ACHN (cell line): ENCODE results near the gene NNAT.

Source experiments
- DNase-seq: peaks from one replicate; pipeline ENCODE4 v3.0.0-alpha.2; 2015
- in situ Hi-C: cut with HindIII; loops from 2 replicates; pipeline ENCODE4 v1.10.0; 2017; ENCODE audit warnings: low sequenced_read_pairs, low pct_ligation_motif_present, low pct_unique_long_range_greater_than_20kb

Gene NNAT

DNA sequence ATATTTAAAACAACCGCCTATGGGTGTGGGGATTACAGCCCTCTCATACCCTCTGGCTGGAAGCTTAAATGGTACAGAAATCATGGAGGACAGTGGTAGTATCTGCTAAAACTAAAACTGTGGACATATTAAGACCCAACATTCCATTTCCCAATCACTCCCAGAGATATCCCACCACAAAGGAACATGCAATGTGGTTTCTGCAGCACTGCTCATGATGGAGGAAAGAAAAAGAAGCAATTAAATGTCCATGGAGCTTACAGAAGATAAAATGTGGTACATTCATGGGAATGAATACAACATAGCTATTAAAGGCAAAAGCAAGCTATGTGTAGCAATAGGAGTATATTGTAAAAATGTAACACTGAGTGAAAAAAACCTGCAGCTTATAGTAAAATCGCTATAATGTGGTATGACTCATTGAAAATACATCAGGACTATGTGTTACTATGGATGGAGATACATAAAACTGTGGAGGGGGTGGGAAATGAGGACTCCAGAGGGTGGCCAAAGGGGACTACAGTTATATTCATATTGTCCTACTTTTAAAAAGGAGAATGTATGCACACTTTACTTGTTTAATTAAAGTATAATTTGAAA, 22.9 kb upstream of the NNAT start:
- in situ Hi-C loops = no loop called here
- no peak for DNase-seq

DNA sequence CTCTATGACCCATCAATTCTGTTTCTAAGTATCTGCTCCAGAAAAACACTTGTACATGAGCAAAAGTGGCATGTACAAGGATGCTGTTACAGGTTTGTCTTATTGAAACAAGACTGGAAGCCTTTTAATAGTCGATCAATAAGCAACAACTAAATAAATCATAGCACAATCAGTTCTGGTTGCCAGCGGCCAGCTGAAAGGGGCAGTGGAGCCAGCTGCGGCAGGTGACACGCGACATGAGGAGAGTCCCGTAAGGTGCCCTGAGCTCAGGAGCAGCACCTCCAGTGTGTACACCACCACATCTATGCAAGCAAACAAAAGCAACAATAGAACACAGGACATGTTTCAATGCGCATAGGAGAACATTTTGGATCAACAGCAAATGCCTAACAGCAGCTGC, 20.7 kb upstream of the NNAT start:
- in situ Hi-C loops = no loop called here
- DNase-seq = no peak

- no peak for DNase-seq
- in situ Hi-C loops = no loop called here
Measured at GRCh38 chr20:37501940-37502339, 19.1 kb upstream of the NNAT start.

DNA sequence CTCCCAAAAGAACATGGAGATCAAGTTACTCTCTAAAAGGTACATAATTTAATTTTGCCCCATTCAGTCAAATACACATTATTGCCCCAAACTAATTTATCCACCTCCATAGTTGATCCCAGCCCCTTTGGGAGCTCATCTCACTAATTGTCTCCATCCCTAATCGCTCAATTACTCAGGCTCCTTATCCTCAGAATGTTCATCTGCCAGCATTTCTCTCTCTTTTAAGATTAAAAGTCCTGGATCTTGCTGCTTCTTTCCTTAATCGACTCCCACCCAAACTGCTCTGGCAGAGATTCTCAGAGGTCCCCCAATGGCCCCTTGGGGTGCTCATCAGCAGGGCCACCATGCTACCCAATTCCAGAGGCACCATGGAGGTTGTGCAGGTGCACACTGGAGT, 18.4 kb upstream of the NNAT start:
- no peak for DNase-seq
- in situ Hi-C loops = no loop called here

DNA sequence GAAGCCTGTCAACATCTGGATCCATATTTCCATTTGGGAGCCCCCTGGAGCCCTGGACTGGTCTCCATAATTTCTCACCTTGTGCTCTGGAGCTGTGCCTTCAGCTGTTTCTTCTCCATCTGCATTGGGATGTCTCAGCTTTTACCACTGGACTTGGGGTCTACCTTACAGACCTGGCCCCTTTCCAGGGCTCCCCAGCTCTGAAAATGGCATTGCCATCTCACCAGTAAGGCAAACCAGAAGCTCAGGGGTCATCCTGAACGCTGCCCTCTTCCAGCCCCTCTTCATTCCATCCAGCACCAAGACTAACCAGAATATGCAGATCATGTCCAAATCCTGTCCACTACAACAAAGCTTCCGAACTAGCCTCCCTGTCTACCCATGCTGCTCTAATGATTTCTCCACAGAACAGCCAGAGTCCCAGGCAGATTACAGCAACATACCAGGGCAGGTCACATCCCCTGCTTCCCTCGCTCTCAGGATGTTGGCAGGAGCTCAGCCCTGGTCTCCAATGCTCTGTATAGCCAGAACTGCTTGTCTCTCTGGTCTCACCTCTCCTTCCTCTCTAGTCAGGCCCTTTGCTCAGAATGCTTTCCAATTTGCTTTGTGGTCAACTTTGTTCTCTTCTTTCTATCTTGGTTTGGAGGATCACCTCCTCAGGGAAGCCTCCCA, 17.7 kb upstream of the NNAT start:
- DNase-seq = no peak
- in situ Hi-C loops = no loop called here

DNA sequence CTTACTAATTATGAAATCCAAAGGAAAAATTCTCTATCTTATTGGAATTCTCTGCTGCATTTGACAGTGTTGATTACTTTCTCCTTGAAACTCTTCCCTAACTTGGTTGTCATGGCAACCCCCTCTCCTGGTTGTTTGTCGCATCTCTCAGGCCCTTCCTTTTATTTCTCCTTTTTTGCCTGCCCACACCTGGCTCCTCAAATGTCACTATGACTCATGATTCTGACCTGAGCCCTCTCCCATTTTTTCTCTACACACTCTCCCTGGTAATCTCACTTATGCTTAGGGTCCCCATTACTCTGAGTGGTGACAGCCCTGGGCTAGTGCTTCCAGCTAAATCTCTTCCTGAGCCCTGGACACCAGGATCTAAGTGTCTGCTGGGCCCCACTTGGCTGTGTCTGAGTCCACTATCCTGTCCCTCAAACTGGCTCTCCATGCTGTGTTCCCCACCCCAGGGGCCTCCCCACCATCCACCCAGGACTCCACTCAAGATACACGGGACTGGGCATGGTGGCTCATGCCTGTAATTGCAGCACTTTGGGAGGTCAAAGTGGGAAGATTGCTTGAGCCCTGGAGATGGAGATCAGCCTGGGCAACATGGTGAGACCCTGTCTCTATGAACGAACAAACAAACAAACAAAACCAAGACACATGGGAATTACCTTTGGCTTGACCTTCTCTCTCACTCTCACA, 16.5 kb upstream of the NNAT start:
- DNase-seq = no peak
- in situ Hi-C loops = no loop called here

DNA sequence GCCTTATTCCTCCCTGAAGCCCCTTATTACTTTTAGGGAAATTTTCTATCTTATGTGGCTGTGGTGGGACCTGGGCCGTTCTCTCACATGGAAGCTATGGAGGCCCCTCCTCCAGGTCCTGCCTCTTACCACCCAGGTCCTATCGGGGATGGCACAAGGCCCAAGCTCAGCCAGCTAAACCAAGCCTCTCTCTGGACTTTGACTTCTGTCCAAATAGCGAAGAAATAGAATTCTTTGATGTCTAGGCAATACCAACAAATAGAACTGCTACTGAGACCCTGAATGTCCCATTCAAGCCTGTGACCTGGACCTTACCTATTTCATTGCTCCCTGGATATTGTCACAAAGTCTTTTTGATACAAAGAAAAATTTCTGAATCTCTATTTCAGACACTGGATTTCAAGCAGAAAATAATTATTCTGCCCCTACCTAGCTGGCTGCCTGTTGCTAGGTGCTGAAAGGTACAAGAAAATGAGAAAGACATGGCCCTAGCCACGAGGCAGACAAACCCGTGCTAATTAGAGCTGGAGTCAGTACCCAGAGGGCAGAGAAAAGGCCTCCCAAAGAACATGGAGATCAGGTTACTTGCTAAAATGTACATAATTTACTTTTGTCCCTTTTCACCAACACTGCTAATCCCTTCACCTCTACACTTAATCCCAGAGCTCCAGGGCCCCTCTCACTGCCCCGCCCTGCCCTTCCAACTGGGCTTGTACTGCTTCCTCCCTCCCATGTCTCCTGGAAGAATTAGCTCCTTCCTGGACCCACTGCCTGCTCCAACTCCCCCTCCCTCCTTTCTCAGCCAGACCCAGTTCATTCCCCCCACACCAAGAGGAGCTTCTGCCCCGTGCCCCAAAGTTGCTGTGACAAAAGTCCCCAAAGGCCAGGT, 15.5 kb upstream of the NNAT start:
- DNase-seq = no peak

DNA sequence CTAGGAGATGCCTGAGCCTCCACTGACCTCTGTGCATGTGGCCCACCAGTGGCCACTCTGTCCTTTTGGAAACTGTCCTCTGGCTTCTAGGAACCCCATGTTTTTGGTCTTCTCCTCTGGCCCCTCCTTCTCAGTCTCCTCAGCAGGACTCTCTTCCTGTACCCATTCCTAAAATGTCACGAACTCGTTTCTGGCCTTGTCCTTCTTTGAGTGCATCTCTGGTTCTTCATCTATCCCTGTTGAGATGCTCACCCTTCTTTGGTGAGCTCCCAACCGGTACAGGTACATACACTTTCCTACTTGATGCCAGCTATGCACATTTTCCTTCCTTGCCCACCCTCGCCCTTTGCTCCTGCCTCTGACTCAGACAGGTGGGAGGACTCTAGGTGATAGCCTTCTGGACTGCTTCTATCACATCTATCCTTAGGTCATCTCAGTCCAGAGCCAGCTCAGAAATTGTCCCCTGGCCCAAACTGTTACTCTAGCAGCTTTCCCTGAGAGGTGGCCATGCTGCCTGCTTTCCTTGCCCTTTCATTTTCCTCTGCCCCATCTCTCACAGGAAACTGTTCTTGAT, 14.8 kb upstream of the NNAT start:
- no peak for DNase-seq
- in situ Hi-C loops = no loop called here

More for the DNA sequence above, 15.5 kb upstream of the NNAT start:
- in situ Hi-C loops = no loop called here

DNA sequence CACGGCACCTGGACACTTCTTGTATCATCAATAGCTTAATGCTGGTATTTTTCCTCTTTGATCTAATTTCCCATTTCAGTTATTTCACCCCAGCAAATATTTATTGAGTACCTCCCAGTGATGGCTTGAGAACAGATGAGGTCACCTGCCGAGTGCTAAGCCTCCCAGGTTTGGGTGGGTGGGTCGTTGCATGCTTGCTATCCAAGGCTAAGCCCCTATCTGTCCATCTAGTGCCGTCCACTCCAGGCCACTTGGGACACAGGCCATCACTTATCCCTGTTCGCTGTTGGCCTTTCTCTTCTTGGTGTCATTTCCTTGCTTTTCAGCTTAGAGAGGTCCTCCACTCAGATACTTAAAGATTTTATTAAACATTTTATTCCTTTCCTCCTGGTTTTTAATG, 10.8 kb upstream of the NNAT start:
- in situ Hi-C loops = no loop called here
- no peak for DNase-seq

- in situ Hi-C loops = no loop called here
- no peak for DNase-seq
Measured at GRCh38 chr20:37511610-37512275, 9.3 kb upstream of the NNAT start.

DNA sequence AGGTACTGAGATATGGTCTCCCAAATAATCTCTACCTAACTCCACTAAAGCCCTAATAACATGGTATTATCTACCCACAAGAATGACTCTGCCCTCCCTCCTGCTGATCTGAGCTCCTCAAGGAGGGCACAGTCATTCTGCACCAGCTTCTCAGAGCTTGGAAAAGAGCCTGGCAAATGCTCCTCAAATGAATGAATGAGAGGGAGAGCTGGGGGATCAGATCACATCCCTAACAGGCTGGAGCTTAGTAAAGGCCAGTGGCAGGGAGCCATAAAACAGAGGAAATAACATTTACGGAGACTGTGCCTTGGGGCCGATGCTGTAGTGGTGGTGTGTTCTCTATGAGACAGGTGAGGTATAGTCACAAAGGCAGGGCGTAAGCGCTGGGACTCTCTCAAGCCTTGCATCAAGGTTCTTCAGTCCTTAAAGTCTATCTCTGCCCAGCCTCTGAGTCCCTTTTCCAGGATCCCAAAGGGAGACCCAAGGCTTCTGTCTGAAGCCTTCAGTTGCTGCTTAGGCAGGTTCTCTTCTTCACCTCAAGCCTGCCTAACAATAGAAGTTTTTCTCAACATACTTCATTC, 7.2 kb upstream of the NNAT start:
- in situ Hi-C loops = no loop called here
- DNase-seq = no peak

- in situ Hi-C loops = no loop called here
- no peak for DNase-seq
Measured at GRCh38 chr20:37515876-37516275, 5.2 kb upstream of the NNAT start.

- in situ Hi-C loops = no loop called here
- DNase-seq = no peak
Measured at GRCh38 chr20:37516811-37517750, 4.0 kb upstream of the NNAT start.

GRCh38 chr20:37518059-37518458, 3.0 kb upstream of the NNAT start:
- in situ Hi-C loops = no loop called here

GRCh38 chr20:37518606-37519507, 2.2 kb upstream of the NNAT start:
- in situ Hi-C loops = no loop called here
- no peak for DNase-seq

More at GRCh38 chr20:37518059-37518458, 3.0 kb upstream of the NNAT start:
- no peak for DNase-seq
